ENCODE measurements around the gene ANKIB1.
"Not testable (repeated sequence)": the region's sequence is repeated elsewhere in the genome, so short reads cannot be mapped to it uniquely, and the experiment has no call there.

ANKIB1 gene

DNA sequence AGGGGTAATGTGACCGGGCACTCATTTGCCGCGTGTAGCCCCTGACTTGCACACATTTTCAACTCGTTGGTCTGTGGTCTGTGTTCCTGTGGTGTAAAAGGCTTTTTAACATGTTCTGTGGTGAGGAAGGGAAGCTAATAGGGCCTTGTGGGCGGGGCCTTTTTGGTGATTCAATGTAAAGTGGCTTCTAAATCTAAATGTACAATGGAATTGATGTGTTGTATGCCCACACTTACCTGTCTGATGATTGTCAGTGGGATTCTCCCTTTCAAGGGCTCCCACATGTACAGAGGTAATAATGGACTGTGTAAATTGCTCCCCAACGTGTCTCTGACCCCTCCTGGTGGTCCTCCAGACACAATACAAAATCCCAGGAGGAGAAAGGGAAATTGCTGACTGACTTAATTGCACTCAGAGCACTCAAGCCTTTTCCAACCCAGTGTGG, 158.4 kb downstream of the ANKIB1 start:
- peak in 1 of 2 donors; percentile 20 for DNase-seq

- no peak for DNase-seq
Observed at GRCh38 chr7:92409357-92409756, 163.6 kb downstream of the ANKIB1 start.

- DNase-seq: not testable (repeated sequence)
Observed at GRCh38 chr7:92410162-92410561, 164.4 kb downstream of the ANKIB1 start.

DNA sequence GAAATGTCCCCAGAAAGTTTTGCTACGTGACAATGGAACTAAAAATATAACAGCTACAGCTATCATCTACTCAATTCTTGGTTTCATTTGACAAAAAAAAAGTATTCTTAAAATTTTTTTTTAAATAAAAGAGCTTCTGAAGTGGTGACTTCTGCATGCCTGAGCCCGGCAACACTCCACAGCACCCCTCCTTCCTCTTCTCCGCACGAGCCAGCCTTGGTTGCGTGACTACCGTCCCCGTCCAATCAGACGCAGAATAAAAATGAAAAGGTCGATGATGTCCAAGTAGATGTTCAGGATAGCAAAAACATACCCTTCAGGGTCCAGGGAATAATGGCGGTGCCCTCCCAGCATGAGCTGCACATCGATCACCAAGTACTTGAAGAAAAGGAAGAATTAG, 167.0 kb downstream of the ANKIB1 start:
- DNase-seq: no peak

DNA sequence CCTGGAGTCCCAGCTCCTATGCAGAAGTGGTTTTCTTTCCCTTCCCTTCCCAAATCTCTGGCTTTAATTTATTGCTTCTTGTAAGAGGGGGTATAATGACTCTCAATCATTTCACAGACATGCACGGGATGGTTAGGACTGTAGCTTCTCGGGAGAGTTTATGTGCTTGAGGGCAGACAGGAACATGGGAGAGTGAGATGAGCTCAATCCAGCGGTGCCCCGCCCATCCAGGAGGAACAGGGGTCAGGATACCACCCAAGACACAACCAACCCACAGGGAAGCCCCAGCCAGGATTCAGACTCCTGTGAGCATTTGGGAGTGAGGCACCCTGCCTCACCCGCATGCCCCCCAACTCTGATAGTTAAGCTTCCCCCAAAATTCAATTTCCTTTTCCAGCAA, 167.8 kb downstream of the ANKIB1 start:
- no peak for DNase-seq

- DNase-seq: no peak
Observed at GRCh38 chr7:92415225-92415624, 169.5 kb downstream of the ANKIB1 start.

DNA sequence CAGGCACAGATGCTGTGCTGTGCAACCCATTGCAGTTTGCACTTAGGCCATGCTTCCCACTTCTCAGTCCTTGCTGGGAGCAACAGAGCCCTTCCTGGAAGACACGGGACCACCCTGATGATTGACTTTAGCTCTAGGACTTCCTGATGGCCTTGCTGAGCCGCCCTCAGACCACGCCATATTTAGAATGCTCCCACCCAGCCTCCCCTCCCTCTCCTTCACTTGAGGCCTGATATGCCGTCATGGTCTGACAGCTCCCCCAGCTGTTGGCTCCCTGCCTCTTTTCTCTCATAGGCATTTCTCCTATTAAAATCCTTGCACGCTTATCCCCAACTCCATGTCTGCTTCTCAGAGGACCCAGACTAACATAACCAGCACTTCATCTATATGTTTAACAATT, 172.1 kb downstream of the ANKIB1 start:
- DNase-seq: no peak

DNA sequence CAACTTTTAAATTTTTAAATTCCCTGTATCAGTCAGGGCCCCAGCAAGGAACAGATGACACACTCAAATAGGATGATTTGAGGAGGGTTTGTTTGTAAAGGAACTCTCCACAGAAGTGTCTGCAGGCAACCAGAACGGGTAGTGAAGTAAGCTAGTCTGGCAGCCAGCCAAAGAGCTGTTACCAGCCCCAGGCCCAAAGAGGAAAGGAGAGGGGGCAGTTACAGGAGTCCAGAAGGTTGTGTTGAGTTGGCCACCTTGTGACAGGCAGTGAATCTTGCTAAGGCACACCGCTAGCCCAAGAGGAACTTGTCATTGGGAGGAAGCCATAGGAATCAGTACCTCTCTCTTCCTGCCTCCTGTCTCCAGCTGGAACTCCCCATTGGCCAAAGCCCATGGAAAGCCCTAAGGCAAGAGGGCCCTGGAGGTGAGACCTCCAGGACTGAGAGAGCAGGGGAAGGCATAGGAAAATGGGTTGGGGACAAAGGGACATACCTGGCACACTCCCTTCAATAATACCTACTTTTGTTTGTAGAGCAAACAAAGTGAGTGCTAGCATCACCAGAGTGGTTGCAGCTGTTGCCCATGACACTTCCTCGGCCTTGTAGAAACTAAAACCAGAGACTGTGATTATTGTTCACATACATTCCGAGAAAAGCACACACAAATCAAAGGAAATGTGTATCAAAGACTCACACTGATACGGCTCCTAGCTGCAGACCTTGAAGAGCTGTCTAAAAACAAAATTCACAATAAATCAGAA, 176.1 kb downstream of the ANKIB1 start:
- no peak for DNase-seq

- no peak for DNase-seq
Observed at GRCh38 chr7:92422926-92423325, 177.2 kb downstream of the ANKIB1 start.

- DNase-seq: no peak
Observed at GRCh38 chr7:92423710-92424131, 177.9 kb downstream of the ANKIB1 start.

GRCh38 chr7:92425311-92425947, 179.7 kb downstream of the ANKIB1 start:
- peak in 1 of 2 donors; percentile 9 for DNase-seq

- DNase-seq: no peak
Observed at GRCh38 chr7:92427193-92427592, 181.4 kb downstream of the ANKIB1 start.

DNA sequence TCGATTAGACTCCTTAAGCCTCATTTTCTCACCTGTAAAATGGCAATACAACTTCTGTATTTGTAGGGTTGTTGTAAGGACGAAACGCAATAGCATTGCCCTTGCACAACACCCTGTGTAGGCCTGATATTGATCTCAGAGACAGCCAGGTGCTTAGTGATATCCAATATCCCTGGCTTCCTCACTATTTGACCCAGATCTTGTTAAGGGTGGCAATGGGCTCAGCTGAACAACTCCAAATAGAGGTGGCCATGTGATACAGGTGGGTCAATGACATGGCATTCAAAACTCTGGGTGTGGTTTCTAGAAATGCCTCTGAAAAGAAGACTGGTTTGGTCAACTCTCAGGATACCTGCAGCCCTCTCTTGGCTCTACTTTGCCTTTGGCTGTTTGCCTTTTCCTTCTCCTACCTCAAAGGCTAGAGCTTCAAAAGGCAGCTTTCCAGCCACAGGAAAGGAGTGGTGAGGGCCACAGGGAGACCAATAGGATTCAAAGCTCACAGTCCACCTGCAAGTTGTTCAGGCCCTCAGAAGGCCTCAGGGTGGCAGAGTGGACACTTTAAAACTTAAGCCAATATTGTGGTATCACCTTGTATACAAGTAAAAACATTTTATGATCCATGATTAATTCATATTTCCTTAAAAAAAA, 186.6 kb downstream of the ANKIB1 start:
- no peak for DNase-seq

DNA sequence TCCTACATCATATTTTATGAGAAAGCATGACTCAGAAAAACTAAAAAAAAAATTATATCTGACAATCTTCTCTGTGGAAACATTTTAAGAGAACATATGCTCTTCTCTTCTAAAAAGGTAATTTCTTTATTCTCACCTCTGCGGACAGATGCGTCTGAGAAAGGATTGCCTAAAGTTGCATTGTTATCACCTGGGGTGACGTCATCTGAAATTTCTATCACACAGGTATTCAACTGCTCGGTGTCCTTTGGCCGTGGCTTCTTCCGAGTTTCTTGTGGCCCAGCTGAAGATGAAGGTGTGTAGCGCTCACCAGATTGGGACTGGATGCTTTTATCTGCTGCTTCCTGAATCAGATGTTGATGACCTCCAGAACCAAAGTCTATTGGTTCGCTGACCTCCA, 187.2 kb downstream of the ANKIB1 start:
- DNase-seq: no peak

GRCh38 chr7:92435542-92435941, 189.8 kb downstream of the ANKIB1 start:
- no peak for DNase-seq

GRCh38 chr7:92436612-92437445, 191.1 kb downstream of the ANKIB1 start:
- DNase-seq: no peak

- no peak for DNase-seq
Observed at GRCh38 chr7:92437956-92438491, 192.2 kb downstream of the ANKIB1 start.

DNA sequence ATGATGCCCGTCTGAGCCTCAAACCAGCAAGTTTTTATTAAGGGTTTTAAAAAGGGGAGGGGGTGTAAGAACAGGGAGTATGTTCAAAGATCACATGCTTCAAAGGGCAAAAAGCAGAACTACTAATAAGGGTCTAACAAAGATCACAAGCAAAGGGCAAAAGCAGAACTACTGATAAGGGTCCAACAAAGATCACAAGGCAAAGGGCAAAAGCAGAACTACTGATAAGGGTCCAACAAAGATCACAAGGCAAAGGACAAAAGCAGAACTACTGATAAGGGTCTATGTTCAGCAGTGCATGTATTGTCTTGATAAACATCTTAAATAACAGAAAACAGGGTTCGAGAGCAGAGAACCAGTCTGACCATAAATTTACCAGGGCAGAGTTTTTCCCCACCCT, 196.9 kb downstream of the ANKIB1 start:
- not testable (repeated sequence) for DNase-seq

- no peak for DNase-seq
Observed at GRCh38 chr7:92446869-92447344, 201.1 kb downstream of the ANKIB1 start.

- DNase-seq: peak; percentile 85 to 88
Observed at GRCh38 chr7:92447345-92448204, 201.8 kb downstream of the ANKIB1 start, which contains the start of gene GATAD1. GATAD1 (plus strand) TSS chr7:92447482; CDS start chr7:92447730, 248 bp downstream.

GRCh38 chr7:92448205-92448747, 202.5 kb downstream of the ANKIB1 start:
- peak; percentile 58 to 72 for DNase-seq
